BJ (cell line): Measurements from ENCODE around the gene GTPBP4. TPM values are rescaled to one million over a fixed set of nuclear protein-coding genes. Genes with fewer than 3 reads are reported as not detected.
A peak's percentile ranks its signal among the peaks of the same experiment; 100 is the strongest.

Experiments
- CTCF ChIA-PET: fragments of 350-600 bp; formaldehyde crosslinking; extraction: SDS; loops from one replicate; lab custom pipeline; 2021; ENCODE audit warnings: antibody characterized with exemption, inconsistent platforms; lab: Yijun Ruan, JAX
- POLR2A ChIA-PET: fragments of 300-600 bp; sonication (Branson Sonifier 250); formaldehyde crosslinking; extraction: SDS; loops from one replicate; lab custom pipeline; 2021; ENCODE audit warnings: antibody characterized with exemption; lab: Charles Lee
- DNase-seq: peaks from one replicate; pipeline ENCODE4 v3.0.0-alpha.2; 2011; ENCODE audit warnings: low read depth
- H3K27me3 ChIP-seq: 2 replicates; pipeline ENCODE4 v1.6.0; 2011; ENCODE audit warnings: low read length; ENCODE audit not compliant: control insufficient read depth, insufficient read depth
- H3K36me3 ChIP-seq: 2 replicates; pipeline ENCODE4 v1.5.1; 2011; ENCODE audit warnings: low read length; ENCODE audit not compliant: control insufficient read depth, insufficient read depth
- H3K4me3 ChIP-seq: 2 replicates; pipeline ENCODE4 v1.5.1; 2011; ENCODE audit warnings: low read depth, mild to moderate bottlenecking, control low read depth, low read length
- polyA plus RNA-seq: library from polyadenylated mRNA; depleted of rRNA; stranded (reverse); fragments of >200 nt; gene quantifications from 2 replicates; pipeline ENCODE4 v1.2.3, GENCODE V29; 2011
- TF ChIP-seq, protein P1 (sequence below): IDR thresholded peaks from 2 replicates; pipeline ENCODE4 v1.5.1; 2011; ENCODE audit warnings: low read depth, mild to moderate bottlenecking, control low read depth, inconsistent platforms, low read length, moderate library complexity; ENCODE audit not compliant: insufficient read depth

Gene GTPBP4
- polyA plus RNA-seq, 1 experiment, result 17.3 TPM

DNA sequence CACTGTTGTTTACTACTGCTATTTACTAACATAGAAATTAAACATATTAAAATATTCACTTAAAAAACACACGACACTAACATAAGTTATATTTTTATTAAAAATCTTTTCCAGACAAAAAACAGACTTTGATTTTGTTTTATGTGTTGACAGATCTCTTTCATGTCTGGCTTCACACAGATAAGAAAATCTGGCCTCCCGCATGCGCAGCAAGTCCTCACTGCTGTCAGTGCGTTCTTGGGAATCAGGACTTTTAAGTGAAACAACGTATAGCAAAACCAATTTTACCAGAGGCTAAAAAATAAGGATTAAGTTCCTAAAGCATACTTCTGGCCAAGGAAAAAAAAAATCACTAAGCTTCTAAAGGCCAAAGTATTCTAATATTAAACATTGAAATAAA is 61.9 kb downstream of the GTPBP4 start:
- peak overlapping the region; percentile 78 for H3K4me3 ChIP-seq
- no peak for DNase-seq
- H3K36me3 ChIP-seq, result peaks cover 1% of the 10 kb centered on the region
- no peaks in the 10 kb centered on the region for H3K27me3 ChIP-seq
- ChIA-PET POLR2A (no interaction called here), CTCF (interaction anchor here (1.8 kb wide), 1 partner anchor 13 kb away, joined by 5 read pairs; no protein-coding TSS in a partner anchor)
- TF ChIP-seq, protein P1, sequence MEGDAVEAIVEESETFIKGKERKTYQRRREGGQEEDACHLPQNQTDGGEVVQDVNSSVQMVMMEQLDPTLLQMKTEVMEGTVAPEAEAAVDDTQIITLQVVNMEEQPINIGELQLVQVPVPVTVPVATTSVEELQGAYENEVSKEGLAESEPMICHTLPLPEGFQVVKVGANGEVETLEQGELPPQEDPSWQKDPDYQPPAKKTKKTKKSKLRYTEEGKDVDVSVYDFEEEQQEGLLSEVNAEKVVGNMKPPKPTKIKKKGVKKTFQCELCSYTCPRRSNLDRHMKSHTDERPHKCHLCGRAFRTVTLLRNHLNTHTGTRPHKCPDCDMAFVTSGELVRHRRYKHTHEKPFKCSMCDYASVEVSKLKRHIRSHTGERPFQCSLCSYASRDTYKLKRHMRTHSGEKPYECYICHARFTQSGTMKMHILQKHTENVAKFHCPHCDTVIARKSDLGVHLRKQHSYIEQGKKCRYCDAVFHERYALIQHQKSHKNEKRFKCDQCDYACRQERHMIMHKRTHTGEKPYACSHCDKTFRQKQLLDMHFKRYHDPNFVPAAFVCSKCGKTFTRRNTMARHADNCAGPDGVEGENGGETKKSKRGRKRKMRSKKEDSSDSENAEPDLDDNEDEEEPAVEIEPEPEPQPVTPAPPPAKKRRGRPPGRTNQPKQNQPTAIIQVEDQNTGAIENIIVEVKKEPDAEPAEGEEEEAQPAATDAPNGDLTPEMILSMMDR, result no peak

DNA sequence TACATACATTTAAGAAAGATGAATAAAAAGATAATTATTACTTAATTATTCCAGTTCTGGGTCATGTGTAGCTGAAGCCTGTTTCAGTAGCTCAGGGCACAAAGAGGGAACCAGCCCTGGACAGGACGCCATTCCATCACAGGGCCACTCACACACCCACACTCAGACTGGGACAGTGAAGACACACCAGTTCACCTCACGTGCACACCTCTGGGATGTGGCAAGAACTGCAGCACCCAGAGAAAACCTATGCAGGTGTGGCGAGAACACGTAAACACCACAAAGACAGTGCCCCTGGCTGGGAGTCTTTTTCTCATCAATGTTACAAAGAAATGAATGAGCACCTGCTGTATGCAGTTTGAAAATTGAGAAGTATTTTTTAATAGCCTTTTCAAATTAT is 62.3 kb downstream of the GTPBP4 start:
- no peak for DNase-seq
- H3K4me3 ChIP-seq, result no peak overlapping the region
- TF ChIP-seq, protein P1, result no peak
- H3K36me3 ChIP-seq, result peaks cover 1% of the 10 kb centered on the region
- H3K27me3 ChIP-seq, result no peaks in the 10 kb centered on the region
- CTCF ChIA-PET, result interaction anchor here (1.8 kb wide), 1 partner anchor 13 kb away, joined by 5 read pairs; no protein-coding TSS in a partner anchor
- POLR2A ChIA-PET, result no interaction called here

DNA sequence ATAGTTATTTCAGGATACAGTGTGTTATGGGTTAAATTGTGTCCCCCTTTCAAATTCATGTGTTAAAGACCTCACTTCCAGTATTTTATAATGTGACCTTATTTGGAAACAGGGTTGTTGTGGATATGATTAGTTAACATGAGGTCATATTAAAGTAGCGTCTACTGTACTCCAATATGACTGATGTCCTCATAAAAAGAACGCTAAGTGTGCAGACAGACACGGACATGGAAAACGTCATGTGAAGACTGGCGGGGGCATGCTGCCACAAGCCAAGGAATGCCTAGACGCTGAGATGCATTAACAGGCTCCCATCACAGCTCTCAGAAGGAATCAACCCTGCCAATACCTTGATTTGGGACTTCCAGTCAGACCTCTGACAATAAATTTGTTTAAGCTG is 66.5 kb downstream of the GTPBP4 start:
- CTCF ChIA-PET, result no interaction called here
- TF ChIP-seq, protein P1, result no peak
- peaks cover 1% of the 10 kb centered on the region for H3K36me3 ChIP-seq
- H3K27me3 ChIP-seq, result no peaks in the 10 kb centered on the region
- no peak for DNase-seq
- POLR2A ChIA-PET, result no interaction called here
- H3K4me3 ChIP-seq, result peak overlapping the region; percentile 2; the same call in 1 of the 2 replicates

DNA sequence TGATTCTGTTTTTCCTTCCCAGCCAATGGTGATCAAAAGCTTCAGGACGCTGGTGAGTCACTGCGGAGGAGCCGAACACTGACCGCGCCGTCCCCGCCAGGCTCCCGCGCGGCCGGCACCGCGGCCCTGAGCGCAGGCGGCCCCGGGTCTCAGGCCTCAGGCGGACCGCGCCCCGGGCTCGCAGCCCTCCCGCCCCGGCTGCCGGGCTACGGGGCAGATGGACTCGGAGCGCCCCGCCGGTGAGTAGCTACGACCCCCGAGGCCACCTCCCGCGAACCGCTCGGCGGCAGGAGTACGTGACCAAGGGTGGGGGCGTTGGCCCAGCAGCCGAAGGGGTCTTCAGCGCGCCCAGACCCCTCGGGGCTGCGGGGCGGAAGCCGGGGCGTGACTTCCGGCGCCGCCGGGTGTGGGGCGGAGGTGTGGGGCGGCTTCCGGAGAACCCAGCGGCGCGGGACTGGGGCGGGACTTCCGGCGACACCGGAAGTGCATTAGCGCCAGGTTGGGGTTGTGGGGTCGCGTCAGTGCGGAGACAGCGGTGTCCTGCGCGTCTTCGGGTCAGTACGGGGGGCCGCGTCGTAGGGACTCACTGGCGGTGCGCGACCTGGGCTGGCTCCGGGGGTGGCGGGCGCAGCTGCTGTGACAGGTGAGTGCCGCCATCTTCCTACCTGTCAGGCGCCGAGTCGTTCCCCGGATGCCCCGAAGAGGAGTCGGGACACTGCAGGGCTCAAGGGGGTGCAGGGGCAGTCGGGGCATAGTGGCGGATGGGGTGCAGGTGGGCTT is 68.3 kb downstream of the GTPBP4 start, which contains the start of gene WDR37:
TSS of gene WDR37 (plus strand) at position 60 of the 780 bp plus-strand sequence. CDS start 15,771 bp downstream, outside the sequence.
- DNase-seq, result peak; percentile 39
- ChIA-PET CTCF (interaction anchor here (1.0 kb wide), 1 partner anchor 1987 kb away, joined by 4 read pairs; no protein-coding TSS in a partner anchor), POLR2A (interaction anchor here (0.7 kb wide), 1 partner anchor 763 kb away, joined by 3 read pairs; no protein-coding TSS in a partner anchor)
- H3K36me3 ChIP-seq, result peaks cover 1% of the 10 kb centered on the region
- H3K27me3 ChIP-seq, result no peaks in the 10 kb centered on the region
- TF ChIP-seq, protein P1, result no peak
- H3K4me3 ChIP-seq, result peak within 1 kb of the TSS; percentile 99

DNA sequence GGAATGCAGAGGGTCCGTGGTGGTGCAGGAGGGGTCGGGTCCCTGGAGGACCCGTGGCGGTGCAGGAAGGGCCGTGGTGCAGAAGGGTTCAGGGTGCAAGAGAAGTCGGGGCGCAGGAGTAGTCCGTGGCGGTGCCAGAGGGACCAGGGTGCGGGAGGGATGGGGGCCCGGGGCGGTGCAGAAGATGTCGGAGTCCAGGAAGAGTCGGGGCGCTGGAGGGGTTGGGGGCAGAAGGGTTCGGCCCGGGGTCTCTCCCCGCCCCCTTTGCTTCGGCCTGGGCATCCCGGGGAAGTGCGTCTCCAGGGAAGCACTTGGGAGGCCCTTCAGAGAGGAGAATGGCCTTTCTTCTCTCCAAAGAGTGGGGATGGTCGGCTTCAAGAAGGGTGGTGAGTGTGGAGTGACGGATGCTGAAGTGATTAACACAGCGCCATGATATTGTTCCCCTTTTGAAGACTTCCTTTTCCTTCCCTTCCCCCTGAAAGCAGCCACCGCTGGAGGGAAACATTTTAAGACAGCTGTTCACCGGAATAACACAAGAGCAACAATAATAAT is 68.9 kb downstream of the GTPBP4 start:
- ChIA-PET POLR2A (no interaction called here), CTCF (no interaction called here)
- no peaks in the 10 kb centered on the region for H3K27me3 ChIP-seq
- peaks cover 1% of the 10 kb centered on the region for H3K36me3 ChIP-seq
- TF ChIP-seq, protein P1, result no peak
- peak overlapping the region; percentile 99 for H3K4me3 ChIP-seq
- no peak for DNase-seq
